HepG2 (cell line): Measurements from ENCODE around the gene RRP8. TPM values are rescaled to one million over a fixed set of nuclear protein-coding genes. Genes with fewer than 3 reads are reported as not detected.
A peak's percentile ranks its signal among the peaks of the same experiment; 100 is the strongest.

ENCODE experiments used
- CREB1 ChIP-seq, 2 experiments: fragments of 450-650 bp in 1 of 2; IDR thresholded peaks; 2 replicates each; pipeline ENCODE4 v1.6.1; 2016 to 2017; ENCODE audit warnings: control low read depth in 1 of 2, mild to moderate bottlenecking in 1 of 2, missing compliant biosample characterization in 1 of 2, missing genetic modification characterization in 1 of 2
- HDAC2 ChIP-seq: sonication (generic); formaldehyde crosslinking; IDR thresholded peaks from 2 replicates; pipeline ENCODE4 v1.4.0; 2020; ENCODE audit warnings: missing genetic modification reagents
- NR1H2 ChIP-seq: sonication (generic); formaldehyde crosslinking; IDR thresholded peaks from 2 replicates; pipeline ENCODE4 v1.8.1; 2022; ENCODE audit warnings: low read depth, missing genetic modification reagents, borderline replicate concordance
- ZBTB7B ChIP-seq: sonication (generic); formaldehyde crosslinking; IDR thresholded peaks from 2 replicates; pipeline ENCODE4 v1.4.0; 2020; ENCODE audit warnings: missing genetic modification reagents
- ZNF292 ChIP-seq: sonication (generic); formaldehyde crosslinking; IDR thresholded peaks from 2 replicates; pipeline ENCODE4 v1.8.1; 2022; ENCODE audit warnings: mild to moderate bottlenecking, low read depth, missing genetic modification reagents, borderline replicate concordance
- ZNF350 ChIP-seq: sonication (generic); formaldehyde crosslinking; IDR thresholded peaks from 2 replicates; pipeline ENCODE4 v1.4.0; 2020; ENCODE audit warnings: mild to moderate bottlenecking, low read depth, missing genetic modification reagents, borderline replicate concordance
- ZNF674 ChIP-seq: sonication (generic); formaldehyde crosslinking; IDR thresholded peaks from 2 replicates; pipeline ENCODE4 v1.5.0; 2020; ENCODE audit warnings: low read depth, mild to moderate bottlenecking, missing genetic modification reagents
- ZSCAN9 ChIP-seq: IDR thresholded peaks from 2 replicates; pipeline ENCODE4 v1.6.1; 2016; ENCODE audit warnings: borderline replicate concordance
- polyA plus RNA-seq, 8 experiments: library from polyadenylated mRNA; depleted of rRNA in 3 of 8; stranded (reverse) in 7 of 8; unstranded in 1 of 8; fragments of >200 nt; fragmentation: Illumina TruSeq in 4 of 8; extraction: Trizol in 4 of 8; gene quantifications; 2 replicates each; pipeline versions ENCODE4 v1.2.1 to v1.2.3, GENCODE V29; 2011 to 2016; ENCODE audit warnings: low read depth in 4 of 8, missing spikeins in 1 of 8, mixed read lengths in 1 of 8; ENCODE audit not compliant: insufficient read depth in 1 of 8
- total RNA-seq, 5 experiments: library from RNA; depleted of rRNA; stranded (reverse); fragments of >200 nt; fragmentation: Illumina TruSeq; extraction: Trizol; gene quantifications; 2 replicates each; pipeline ENCODE4 v1.2.3, GENCODE V29; 2016; ENCODE audit warnings: low read depth in 1 of 5
- TF ChIP-seq, protein P1 (sequence below): sonication (generic); formaldehyde crosslinking; IDR thresholded peaks from 2 replicates; pipeline ENCODE4 v1.4.0; 2020; ENCODE audit warnings: mild to moderate bottlenecking, low read depth, missing genetic modification reagents
- TF ChIP-seq, protein P2 (sequence below): sonication (generic); formaldehyde crosslinking; conservative IDR thresholded peaks from 2 replicates; pipeline ENCODE4 v1.4.0; 2020; ENCODE audit warnings: missing genetic modification reagents
- TF ChIP-seq, protein P3 (sequence below): sonication (generic); formaldehyde crosslinking; IDR thresholded peaks from 2 replicates; pipeline ENCODE4 v1.8.0; 2022; ENCODE audit warnings: missing genetic modification reagents, mild to moderate bottlenecking, borderline replicate concordance
- TF ChIP-seq, protein P4 (sequence below): sonication (generic); formaldehyde crosslinking; IDR thresholded peaks from 2 replicates; pipeline ENCODE4 v1.4.0; 2020; ENCODE audit warnings: low read depth, missing genetic modification reagents
- TF ChIP-seq, protein P5 (sequence below): sonication (generic); formaldehyde crosslinking; IDR thresholded peaks from 2 replicates; pipeline ENCODE4 v1.4.0; 2020; ENCODE audit warnings: missing genetic modification reagents, borderline replicate concordance

The RRP8 gene
- total and polyA plus RNA-seq, 2 of the 13 experiments (the other 11 are each of a cell fraction or from before 2014, with no cell fraction given): 7.2 to 21.6 TPM

DNA sequence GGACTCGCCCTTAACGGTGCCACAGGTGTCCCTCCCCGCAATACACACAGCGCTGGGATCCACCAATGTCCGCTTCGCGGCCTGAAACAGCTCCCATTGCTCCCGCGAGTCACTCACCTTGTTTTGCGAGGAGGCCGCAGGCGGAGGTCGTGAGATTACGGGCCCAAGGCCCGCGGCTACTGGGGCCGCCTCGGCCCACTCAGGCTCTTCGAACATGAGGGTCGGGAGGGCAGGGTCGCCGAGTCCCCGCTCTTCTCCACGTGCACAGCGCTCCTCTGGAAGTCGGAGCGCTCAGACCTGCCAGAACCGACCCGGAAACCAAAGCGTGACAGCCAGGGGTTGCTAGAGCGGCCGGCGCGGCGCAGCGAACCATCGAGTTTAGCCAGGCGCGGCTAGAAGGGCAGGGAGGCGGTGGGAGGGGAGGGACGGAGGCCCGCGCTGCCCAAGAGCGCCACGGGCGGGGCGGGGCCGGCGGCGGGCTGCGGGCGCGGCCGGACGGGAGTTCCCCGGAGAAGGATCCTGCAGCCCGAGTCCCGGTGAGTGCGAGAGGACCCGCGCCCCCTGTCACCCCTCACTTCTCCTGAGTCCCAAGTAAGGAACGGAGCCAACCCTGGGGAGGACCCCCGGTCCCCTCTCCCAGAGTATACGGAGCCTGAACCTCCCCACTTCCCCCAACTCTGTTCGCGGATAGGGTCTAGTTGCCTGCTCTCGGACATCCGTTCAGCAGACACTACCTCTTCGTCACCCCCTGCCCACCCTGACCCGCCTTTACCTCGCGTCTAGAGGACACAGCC is at the start of gene RRP8, which contains the start of gene ILK (continued):
- TF ChIP-seq ZNF350 (CRISPR knock-in tag) (peak; percentile 79; the same call in 1 of the 2 replicates), NR1H2 (CRISPR knock-in tag) (0 out of 2 replicates have a peak, but pooled peaks have one; percentile 50), ZBTB7B (CRISPR knock-in tag) (0 out of 2 replicates have a peak, but pooled peaks have one; percentile 15), ZNF292 (CRISPR knock-in tag) (no peak), CREB1 (IDR thresholded peaks at IDR 0.05) (no peak), CREB1 (CRISPR knock-in tag; IDR thresholded peaks at IDR 0.05) (peak; percentile 79), ZNF674 (no peak), ZSCAN9 (CRISPR knock-in tag) (no peak), HDAC2 (peak; percentile 78; the same call in 1 of the 2 replicates)
- TF ChIP-seq, protein P1, sequence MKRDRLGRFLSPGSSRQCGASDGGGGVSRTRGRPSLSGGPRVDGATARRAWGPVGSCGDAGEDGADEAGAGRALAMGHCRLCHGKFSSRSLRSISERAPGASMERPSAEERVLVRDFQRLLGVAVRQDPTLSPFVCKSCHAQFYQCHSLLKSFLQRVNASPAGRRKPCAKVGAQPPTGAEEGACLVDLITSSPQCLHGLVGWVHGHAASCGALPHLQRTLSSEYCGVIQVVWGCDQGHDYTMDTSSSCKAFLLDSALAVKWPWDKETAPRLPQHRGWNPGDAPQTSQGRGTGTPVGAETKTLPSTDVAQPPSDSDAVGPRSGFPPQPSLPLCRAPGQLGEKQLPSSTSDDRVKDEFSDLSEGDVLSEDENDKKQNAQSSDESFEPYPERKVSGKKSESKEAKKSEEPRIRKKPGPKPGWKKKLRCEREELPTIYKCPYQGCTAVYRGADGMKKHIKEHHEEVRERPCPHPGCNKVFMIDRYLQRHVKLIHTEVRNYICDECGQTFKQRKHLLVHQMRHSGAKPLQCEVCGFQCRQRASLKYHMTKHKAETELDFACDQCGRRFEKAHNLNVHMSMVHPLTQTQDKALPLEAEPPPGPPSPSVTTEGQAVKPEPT (CRISPR knock-in tag): 0 out of 2 replicates have a peak, but pooled peaks have one; percentile 33
- TF ChIP-seq, protein P2, sequence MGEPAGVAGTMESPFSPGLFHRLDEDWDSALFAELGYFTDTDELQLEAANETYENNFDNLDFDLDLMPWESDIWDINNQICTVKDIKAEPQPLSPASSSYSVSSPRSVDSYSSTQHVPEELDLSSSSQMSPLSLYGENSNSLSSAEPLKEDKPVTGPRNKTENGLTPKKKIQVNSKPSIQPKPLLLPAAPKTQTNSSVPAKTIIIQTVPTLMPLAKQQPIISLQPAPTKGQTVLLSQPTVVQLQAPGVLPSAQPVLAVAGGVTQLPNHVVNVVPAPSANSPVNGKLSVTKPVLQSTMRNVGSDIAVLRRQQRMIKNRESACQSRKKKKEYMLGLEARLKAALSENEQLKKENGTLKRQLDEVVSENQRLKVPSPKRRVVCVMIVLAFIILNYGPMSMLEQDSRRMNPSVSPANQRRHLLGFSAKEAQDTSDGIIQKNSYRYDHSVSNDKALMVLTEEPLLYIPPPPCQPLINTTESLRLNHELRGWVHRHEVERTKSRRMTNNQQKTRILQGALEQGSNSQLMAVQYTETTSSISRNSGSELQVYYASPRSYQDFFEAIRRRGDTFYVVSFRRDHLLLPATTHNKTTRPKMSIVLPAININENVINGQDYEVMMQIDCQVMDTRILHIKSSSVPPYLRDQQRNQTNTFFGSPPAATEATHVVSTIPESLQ (CRISPR knock-in tag): 0 out of 2 replicates have a peak, but pooled peaks have one; percentile 60
- TF ChIP-seq, protein P3, sequence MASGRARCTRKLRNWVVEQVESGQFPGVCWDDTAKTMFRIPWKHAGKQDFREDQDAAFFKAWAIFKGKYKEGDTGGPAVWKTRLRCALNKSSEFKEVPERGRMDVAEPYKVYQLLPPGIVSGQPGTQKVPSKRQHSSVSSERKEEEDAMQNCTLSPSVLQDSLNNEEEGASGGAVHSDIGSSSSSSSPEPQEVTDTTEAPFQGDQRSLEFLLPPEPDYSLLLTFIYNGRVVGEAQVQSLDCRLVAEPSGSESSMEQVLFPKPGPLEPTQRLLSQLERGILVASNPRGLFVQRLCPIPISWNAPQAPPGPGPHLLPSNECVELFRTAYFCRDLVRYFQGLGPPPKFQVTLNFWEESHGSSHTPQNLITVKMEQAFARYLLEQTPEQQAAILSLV: peak; percentile 81
- TF ChIP-seq, protein P4, sequence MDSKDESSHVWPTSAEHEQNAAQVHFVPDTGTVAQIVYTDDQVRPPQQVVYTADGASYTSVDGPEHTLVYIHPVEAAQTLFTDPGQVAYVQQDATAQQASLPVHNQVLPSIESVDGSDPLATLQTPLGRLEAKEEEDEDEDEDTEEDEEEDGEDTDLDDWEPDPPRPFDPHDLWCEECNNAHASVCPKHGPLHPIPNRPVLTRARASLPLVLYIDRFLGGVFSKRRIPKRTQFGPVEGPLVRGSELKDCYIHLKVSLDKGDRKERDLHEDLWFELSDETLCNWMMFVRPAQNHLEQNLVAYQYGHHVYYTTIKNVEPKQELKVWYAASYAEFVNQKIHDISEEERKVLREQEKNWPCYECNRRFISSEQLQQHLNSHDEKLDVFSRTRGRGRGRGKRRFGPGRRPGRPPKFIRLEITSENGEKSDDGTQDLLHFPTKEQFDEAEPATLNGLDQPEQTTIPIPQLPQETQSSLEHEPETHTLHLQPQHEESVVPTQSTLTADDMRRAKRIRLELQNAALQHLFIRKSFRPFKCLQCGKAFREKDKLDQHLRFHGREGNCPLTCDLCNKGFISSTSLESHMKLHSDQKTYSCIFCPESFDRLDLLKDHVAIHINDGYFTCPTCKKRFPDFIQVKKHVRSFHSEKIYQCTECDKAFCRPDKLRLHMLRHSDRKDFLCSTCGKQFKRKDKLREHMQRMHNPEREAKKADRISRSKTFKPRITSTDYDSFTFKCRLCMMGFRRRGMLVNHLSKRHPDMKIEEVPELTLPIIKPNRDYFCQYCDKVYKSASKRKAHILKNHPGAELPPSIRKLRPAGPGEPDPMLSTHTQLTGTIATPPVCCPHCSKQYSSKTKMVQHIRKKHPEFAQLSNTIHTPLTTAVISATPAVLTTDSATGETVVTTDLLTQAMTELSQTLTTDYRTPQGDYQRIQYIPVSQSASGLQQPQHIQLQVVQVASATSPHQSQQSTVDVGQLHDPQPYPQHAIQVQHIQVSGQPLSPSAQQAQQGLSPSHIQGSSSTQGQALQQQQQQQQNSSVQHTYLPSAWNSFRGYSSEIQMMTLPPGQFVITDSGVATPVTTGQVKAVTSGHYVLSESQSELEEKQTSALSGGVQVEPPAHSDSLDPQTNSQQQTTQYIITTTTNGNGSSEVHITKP (CRISPR knock-in tag): peak; percentile 58; the same call in 1 of the 2 replicates
- TF ChIP-seq, protein P5, sequence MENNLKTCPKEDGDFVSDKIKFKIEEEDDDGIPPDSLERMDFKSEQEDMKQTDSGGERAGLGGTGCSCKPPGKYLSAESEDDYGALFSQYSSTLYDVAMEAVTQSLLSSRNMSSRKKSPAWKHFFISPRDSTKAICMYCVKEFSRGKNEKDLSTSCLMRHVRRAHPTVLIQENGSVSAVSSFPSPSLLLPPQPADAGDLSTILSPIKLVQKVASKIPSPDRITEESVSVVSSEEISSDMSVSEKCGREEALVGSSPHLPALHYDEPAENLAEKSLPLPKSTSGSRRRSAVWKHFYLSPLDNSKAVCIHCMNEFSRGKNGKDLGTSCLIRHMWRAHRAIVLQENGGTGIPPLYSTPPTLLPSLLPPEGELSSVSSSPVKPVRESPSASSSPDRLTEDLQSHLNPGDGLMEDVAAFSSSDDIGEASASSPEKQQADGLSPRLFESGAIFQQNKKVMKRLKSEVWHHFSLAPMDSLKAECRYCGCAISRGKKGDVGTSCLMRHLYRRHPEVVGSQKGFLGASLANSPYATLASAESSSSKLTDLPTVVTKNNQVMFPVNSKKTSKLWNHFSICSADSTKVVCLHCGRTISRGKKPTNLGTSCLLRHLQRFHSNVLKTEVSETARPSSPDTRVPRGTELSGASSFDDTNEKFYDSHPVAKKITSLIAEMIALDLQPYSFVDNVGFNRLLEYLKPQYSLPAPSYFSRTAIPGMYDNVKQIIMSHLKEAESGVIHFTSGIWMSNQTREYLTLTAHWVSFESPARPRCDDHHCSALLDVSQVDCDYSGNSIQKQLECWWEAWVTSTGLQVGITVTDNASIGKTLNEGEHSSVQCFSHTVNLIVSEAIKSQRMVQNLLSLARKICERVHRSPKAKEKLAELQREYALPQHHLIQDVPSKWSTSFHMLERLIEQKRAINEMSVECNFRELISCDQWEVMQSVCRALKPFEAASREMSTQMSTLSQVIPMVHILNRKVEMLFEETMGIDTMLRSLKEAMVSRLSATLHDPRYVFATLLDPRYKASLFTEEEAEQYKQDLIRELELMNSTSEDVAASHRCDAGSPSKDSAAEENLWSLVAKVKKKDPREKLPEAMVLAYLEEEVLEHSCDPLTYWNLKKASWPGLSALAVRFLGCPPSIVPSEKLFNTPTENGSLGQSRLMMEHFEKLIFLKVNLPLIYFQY (CRISPR knock-in tag): peak; percentile 90; the same call in 1 of the 2 replicates
